Left renal pelvis (tissue), 4 donors: ENCODE data around the gene HRH1. TPM values are rescaled to one million over a fixed set of nuclear protein-coding genes. Genes with fewer than 3 reads are reported as not detected.

ENCODE experiments used
- DNase-seq, 4 donors: peaks; one replicate each; pipeline ENCODE4 v3.0.0-alpha.2; 2013; ENCODE audit warnings: low read depth in 4 of 4, low spot score in 3 of 4
- polyA plus RNA-seq, 4 donors: library from polyadenylated mRNA; unstranded; fragments of 120-200 nt; gene quantifications; one replicate each; pipeline ENCODE4 v1.2.1, GENCODE V29; 2013; ENCODE audit not compliant: insufficient read length in 4 of 4

HRH1 gene
- polyA plus RNA-seq, 4 donors: 2.2 to 11.6 (median 3.1) TPM

GRCh38 chr3:11272906-11273574 lies 118.7 kb downstream of the HRH1 start:
- no peak for DNase-seq

GRCh38 chr3:11273891-11274291 lies 119.6 kb downstream of the HRH1 start:
- DNase-seq: no peak

- DNase-seq: no peak
These were observed 120.4 kb downstream of the HRH1 start for GRCh38 chr3:11274566-11275142.

GRCh38 chr3:11275926-11276325 lies 121.6 kb downstream of the HRH1 start:
- no peak for DNase-seq

- DNase-seq: no peak
These were observed 122.6 kb downstream of the HRH1 start for GRCh38 chr3:11276901-11277300.

GRCh38 chr3:11282250-11283138 lies 128.2 kb downstream of the HRH1 start:
- peak; percentile 35 to 46 (median 38) for DNase-seq

GRCh38 chr3:11283139-11283475 lies 128.8 kb downstream of the HRH1 start:
- DNase-seq: no peak

GRCh38 chr3:11284011-11284410 lies 129.7 kb downstream of the HRH1 start:
- DNase-seq: no peak

GRCh38 chr3:11285471-11285870 lies 131.2 kb downstream of the HRH1 start:
- DNase-seq: no peak

- DNase-seq: no peak
These were observed 133.1 kb downstream of the HRH1 start for GRCh38 chr3:11287404-11287803.

GRCh38 chr3:11288021-11288491 lies 133.8 kb downstream of the HRH1 start:
- no peak for DNase-seq

- no peak for DNase-seq
These were observed 134.7 kb downstream of the HRH1 start for GRCh38 chr3:11288786-11289637.

- no peak for DNase-seq
These were observed 135.6 kb downstream of the HRH1 start for GRCh38 chr3:11289864-11290263.

- no peak for DNase-seq
These were observed 136.7 kb downstream of the HRH1 start for GRCh38 chr3:11290743-11291680.

GRCh38 chr3:11291808-11292207 lies 137.5 kb downstream of the HRH1 start:
- DNase-seq: no peak

GRCh38 chr3:11297126-11297525 lies 142.8 kb downstream of the HRH1 start:
- DNase-seq: no peak

GRCh38 chr3:11300970-11301369 lies 146.7 kb downstream of the HRH1 start:
- no peak for DNase-seq

GRCh38 chr3:11302444-11302843 lies 148.2 kb downstream of the HRH1 start:
- DNase-seq: no peak

GRCh38 chr3:11304175-11304574 lies 149.9 kb downstream of the HRH1 start:
- DNase-seq: no peak

GRCh38 chr3:11305509-11305908 lies 151.2 kb downstream of the HRH1 start:
- no peak for DNase-seq
